Measurements from ENCODE around the gene USP53.
A peak's percentile ranks its signal among the peaks of the same experiment; 100 is the strongest.

Gene USP53

GRCh38 chr4:119300101-119300978, 87.8 kb downstream of the USP53 start:
- no peaks in the 10 kb centered on the region for H4K20me1 ChIP-seq (ENCODE audit: low read depth, low read length)
- H3F3A ChIP-seq (ENCODE audit: insufficient read depth): 0 out of 2 replicates have a peak, but pooled peaks cover 4% of the 10 kb centered on the region
- peaks cover 3% of the 10 kb centered on the region; the same call in 1 of the 2 replicates for H3K36me3 ChIP-seq (ENCODE audit: low read length)
- H3K27me3 ChIP-seq (ENCODE audit: low read length): no peaks in the 10 kb centered on the region
- H2AFZ ChIP-seq (ENCODE audit: low read depth, low read length, severe bottlenecking): peak overlapping the region; percentile 86
- TF ChIP-seq EZH2phosphoT487 (conservative IDR thresholded peaks at IDR 0.05; ENCODE audit: low read length) (no peak), CTCF (IDR thresholded peaks at IDR 0.05; ENCODE audit: insufficient read depth, low read length, poor library complexity, severe bottlenecking) (no peak)
- peak overlapping the region; percentile 72 for H3K27ac ChIP-seq (ENCODE audit: low read depth, low read length)
- H3K4me2 ChIP-seq (ENCODE audit: low read depth, low read length, poor library complexity, severe bottlenecking): peak overlapping the region; percentile 96
- peak overlapping the region; percentile 69 for H3K9ac ChIP-seq (ENCODE audit: low read length)
- peak overlapping the region; percentile 86 for H3K4me3 ChIP-seq (ENCODE audit: insufficient read depth, low read length, poor library complexity, severe bottlenecking)
- H3K9me2 ChIP-seq (replicated peaks; ENCODE audit: insufficient read depth, low read length): no peaks in the 10 kb centered on the region
- peaks cover 18% of the 10 kb centered on the region; the same call in 1 of the 2 replicates for H3K79me2 ChIP-seq (ENCODE audit: insufficient read depth, low read length)
- no peaks in the 10 kb centered on the region for H3K9me3 ChIP-seq (ENCODE audit: insufficient read depth, low read length)

GRCh38 chr4:119302073-119302832, 89.7 kb downstream of the USP53 start:
- H3K4me3 ChIP-seq (ENCODE audit: insufficient read depth, low read length, poor library complexity, severe bottlenecking): no peak overlapping the region
- H3F3A ChIP-seq (ENCODE audit: insufficient read depth): 0 out of 2 replicates have a peak, but pooled peaks cover 4% of the 10 kb centered on the region
- H2AFZ ChIP-seq (ENCODE audit: low read depth, low read length, severe bottlenecking): no peak overlapping the region
- no peak overlapping the region for H3K27ac ChIP-seq (ENCODE audit: low read depth, low read length)
- no peak for TF ChIP-seq CTCF (IDR thresholded peaks at IDR 0.05; ENCODE audit: insufficient read depth, low read length, poor library complexity, severe bottlenecking)
- TF ChIP-seq EZH2phosphoT487 (conservative IDR thresholded peaks at IDR 0.05; ENCODE audit: low read length): no peak
- H3K9me2 ChIP-seq (replicated peaks; ENCODE audit: insufficient read depth, low read length): no peaks in the 10 kb centered on the region
- no peak overlapping the region for H3K9ac ChIP-seq (ENCODE audit: low read length)
- no peaks in the 10 kb centered on the region; the same call in 1 of the 2 replicates for H3K36me3 ChIP-seq (ENCODE audit: low read length)
- peaks cover 18% of the 10 kb centered on the region; the same call in 1 of the 2 replicates for H3K79me2 ChIP-seq (ENCODE audit: insufficient read depth, low read length)
- H3K27me3 ChIP-seq (ENCODE audit: low read length): no peaks in the 10 kb centered on the region
- no peak overlapping the region for H3K4me2 ChIP-seq (ENCODE audit: low read depth, low read length, poor library complexity, severe bottlenecking)
- H3K9me3 ChIP-seq (ENCODE audit: insufficient read depth, low read length): no peaks in the 10 kb centered on the region
- H4K20me1 ChIP-seq (ENCODE audit: low read depth, low read length): no peaks in the 10 kb centered on the region

GRCh38 chr4:119303587-119304305, 91.2 kb downstream of the USP53 start:
- Histone ChIP-seq H4K20me1 (ENCODE audit: low read depth, low read length) (no peaks in the 10 kb centered on the region), H3F3A (ENCODE audit: insufficient read depth) (0 out of 2 replicates have a peak, but pooled peaks cover 4% of the 10 kb centered on the region), H3K27ac (ENCODE audit: low read depth, low read length) (no peak overlapping the region), H3K4me3 (ENCODE audit: insufficient read depth, low read length, poor library complexity, severe bottlenecking) (no peak overlapping the region), H3K27me3 (ENCODE audit: low read length) (no peaks in the 10 kb centered on the region), H3K9me3 (ENCODE audit: insufficient read depth, low read length) (no peaks in the 10 kb centered on the region), H3K79me2 (ENCODE audit: insufficient read depth, low read length) (peaks cover 14% of the 10 kb centered on the region; the same call in 1 of the 2 replicates), H3K9ac (ENCODE audit: low read length) (no peak overlapping the region), H2AFZ (ENCODE audit: low read depth, low read length, severe bottlenecking) (no peak overlapping the region), H3K36me3 (ENCODE audit: low read length) (no peaks in the 10 kb centered on the region), H3K4me2 (ENCODE audit: low read depth, low read length, poor library complexity, severe bottlenecking) (no peak overlapping the region), H3K9me2 (replicated peaks; ENCODE audit: insufficient read depth, low read length) (no peaks in the 10 kb centered on the region)
- TF ChIP-seq CTCF (IDR thresholded peaks at IDR 0.05; ENCODE audit: insufficient read depth, low read length, poor library complexity, severe bottlenecking) (no peak), EZH2phosphoT487 (conservative IDR thresholded peaks at IDR 0.05; ENCODE audit: low read length) (no peak)

Data from SU-DHL-6 (cell line).